CD4-positive, CD25-positive, alpha-beta regulatory T cell (primary cell): Measurements from ENCODE around the gene WASHC4. TPM values are rescaled to one million over a fixed set of nuclear protein-coding genes. Genes with fewer than 3 reads are reported as not detected.
A peak's percentile ranks its signal among the peaks of the same experiment; 100 is the strongest.

Experiments used
- ATAC-seq, 2 donors: fragments of 150-1000 bp; cut with Tn5 transposase; one replicate each; pipeline ENCODE4 v1.10.0; 2021; ENCODE audit warnings: low read depth in 2 of 2, moderate number of reproducible peaks in 2 of 2, moderate library complexity in 1 of 2
- DNase-seq, 3 donors: peaks; one replicate each; pipeline versions ENCODE4 v3.0.0 to v3.0.0-alpha.2; 2012 to 2022; ENCODE audit warnings: mixed read lengths in 1 of 3
- H3K27ac ChIP-seq: one replicate; pipeline ENCODE4 v1.7.0; 2013; ENCODE audit warnings: mild to moderate bottlenecking, low read length; ENCODE audit not compliant: insufficient read depth, poor library complexity, severe bottlenecking
- H3K27me3 ChIP-seq: one replicate; pipeline ENCODE4 v1.7.0; 2013; ENCODE audit warnings: low read length; ENCODE audit not compliant: control insufficient read depth, insufficient read depth
- H3K36me3 ChIP-seq: one replicate; pipeline ENCODE4 v1.7.0; 2013; ENCODE audit warnings: mild to moderate bottlenecking, low read length, moderate library complexity; ENCODE audit not compliant: control insufficient read depth, insufficient read depth
- H3K4me1 ChIP-seq: 2 replicates; pipeline ENCODE4 v1.7.0; 2013; ENCODE audit warnings: mild to moderate bottlenecking, low read length; ENCODE audit not compliant: insufficient read depth, control insufficient read depth, poor library complexity, severe bottlenecking
- H3K4me3 ChIP-seq: one replicate; pipeline ENCODE4 v1.7.0; 2013; ENCODE audit warnings: low read depth, mild to moderate bottlenecking, low read length, moderate library complexity
- H3K9me3 ChIP-seq, 2 experiments: 1 replicate in 1 of 2; 2 replicates in 1 of 2; pipeline ENCODE4 v1.7.0; 2013; ENCODE audit warnings: low read length in 2 of 2, mild to moderate bottlenecking in 1 of 2, moderate library complexity in 1 of 2; ENCODE audit not compliant: control insufficient read depth in 2 of 2
- H3K27ac Mint-ChIP-seq, 3 donors: one replicate each; pipeline ENCODE4 v1.8.0; 2020 to 2022; ENCODE audit warnings: mild to moderate bottlenecking in 3 of 3, mixed read lengths in 3 of 3, moderate library complexity in 2 of 3
- H3K27me3 Mint-ChIP-seq: one replicate; pipeline ENCODE4 v1.8.0; 2022; ENCODE audit warnings: mild to moderate bottlenecking, mixed read lengths
- H3K36me3 Mint-ChIP-seq: one replicate; pipeline ENCODE4 v1.8.0; 2020; ENCODE audit warnings: mixed read lengths
- H3K4me1 Mint-ChIP-seq, 4 donors: one replicate each; pipeline ENCODE4 v1.8.0; 2020 to 2022; ENCODE audit warnings: mixed read lengths in 4 of 4, mild to moderate bottlenecking in 1 of 4
- H3K4me3 Mint-ChIP-seq, 4 donors: one replicate each; pipeline ENCODE4 v1.8.0; 2020 to 2022; ENCODE audit warnings: mild to moderate bottlenecking in 4 of 4, mixed read lengths in 4 of 4, moderate library complexity in 3 of 4
- H3K9me3 Mint-ChIP-seq, 7 donors: one replicate each; pipeline ENCODE4 v1.8.0; 2020 to 2022; ENCODE audit warnings: mixed read lengths in 7 of 7, mild to moderate bottlenecking in 3 of 7, moderate library complexity in 2 of 7
- polyA plus RNA-seq, 4 donors: library from polyadenylated mRNA; unstranded; fragments of 300-500 nt; fragmentation: Illumina TruSeq; gene quantifications; one replicate each; pipeline ENCODE4 v1.2.3, GENCODE V29; 2021
- total RNA-seq: library from RNA; stranded (reverse); gene quantifications from one replicate; pipeline ENCODE4 v1.2.3, GENCODE V29; 2022

Gene WASHC4
- total and polyA plus RNA-seq, 5 donors from 2014 or later, result 24.0 to 41.2 (median 28.5) TPM

GRCh38 chr12:105072888-105073488 is 34.5 kb upstream of the WASHC4 start:
- Histone ChIP-seq H3K4me1 (no peaks in the 10 kb centered on the region), H3K4me3 (no peak overlapping the region), H3K27ac (no peak overlapping the region), H3K36me3 (no peaks in the 10 kb centered on the region), H3K27me3 (no peaks in the 10 kb centered on the region), H3K9me3 (no peaks in the 10 kb centered on the region)
- Mint-ChIP-seq H3K4me1 (no peaks in the 10 kb centered on the region), H3K36me3 (no peaks in the 10 kb centered on the region), H3K4me3 (no peak overlapping the region), H3K27ac (no peak overlapping the region), H3K27me3 (peaks cover 23% of the 10 kb centered on the region), H3K9me3 (peaks cover 0 to 2% (median 0%) of the 10 kb centered on the region in 7 donors)
- DNase-seq (no peak), ATAC-seq (no peak)

- peaks cover 11% of the 10 kb centered on the region for H3K27me3 ChIP-seq
- ATAC-seq, result no peak
- peaks cover 0 to 2% (median 0%) of the 10 kb centered on the region in 7 donors for H3K9me3 Mint-ChIP-seq
- peaks cover 22% of the 10 kb centered on the region for H3K27me3 Mint-ChIP-seq
- no peak for DNase-seq
- H3K27ac ChIP-seq, result no peak overlapping the region
- no peak overlapping the region for H3K4me3 Mint-ChIP-seq
- no peak overlapping the region for H3K4me3 ChIP-seq
- H3K27ac Mint-ChIP-seq, result no peak overlapping the region
- H3K4me1 Mint-ChIP-seq, result no peaks in the 10 kb centered on the region
- no peaks in the 10 kb centered on the region for H3K9me3 ChIP-seq
- H3K36me3 ChIP-seq, result no peaks in the 10 kb centered on the region
- no peaks in the 10 kb centered on the region for H3K4me1 ChIP-seq
- H3K36me3 Mint-ChIP-seq, result no peaks in the 10 kb centered on the region
Observed at GRCh38 chr12:105076098-105076497, 31.4 kb upstream of the WASHC4 start.

- H3K27ac ChIP-seq, result no peak overlapping the region
- Mint-ChIP-seq H3K4me1 (no peaks in the 10 kb centered on the region), H3K36me3 (no peaks in the 10 kb centered on the region), H3K27me3 (peaks cover 30% of the 10 kb centered on the region), H3K4me3 (no peak overlapping the region), H3K27ac (no peak overlapping the region), H3K9me3 (peaks cover 0 to 2% (median 0%) of the 10 kb centered on the region in 7 donors)
- no peaks in the 10 kb centered on the region for H3K36me3 ChIP-seq
- ATAC-seq (no peak), DNase-seq (no peak)
- H3K27me3 ChIP-seq, result peaks cover 15% of the 10 kb centered on the region
- H3K4me3 ChIP-seq, result no peak overlapping the region
- no peaks in the 10 kb centered on the region for H3K4me1 ChIP-seq
- no peaks in the 10 kb centered on the region for H3K9me3 ChIP-seq
Observed at GRCh38 chr12:105076913-105077312, 30.6 kb upstream of the WASHC4 start.

GRCh38 chr12:105077435-105077834 is 30.1 kb upstream of the WASHC4 start:
- DNase-seq, result no peak
- Mint-ChIP-seq H3K27me3 (peaks cover 35% of the 10 kb centered on the region), H3K27ac (no peak overlapping the region), H3K4me3 (no peak overlapping the region), H3K9me3 (peaks cover 0 to under 1% (median 0%) of the 10 kb centered on the region in 7 donors), H3K4me1 (no peaks in the 10 kb centered on the region), H3K36me3 (no peaks in the 10 kb centered on the region)
- Histone ChIP-seq H3K4me1 (no peaks in the 10 kb centered on the region), H3K9me3 (no peaks in the 10 kb centered on the region), H3K4me3 (no peak overlapping the region), H3K27me3 (peaks cover 18% of the 10 kb centered on the region), H3K36me3 (no peaks in the 10 kb centered on the region), H3K27ac (no peak overlapping the region)
- ATAC-seq, result no peak

GRCh38 chr12:105078712-105079570 is 28.6 kb upstream of the WASHC4 start:
- peaks cover 2% of the 10 kb centered on the region for H3K4me1 ChIP-seq
- Mint-ChIP-seq H3K36me3 (no peaks in the 10 kb centered on the region), H3K27ac (no peak overlapping the region), H3K27me3 (peaks cover 50% of the 10 kb centered on the region), H3K9me3 (peaks cover 0 to 2% (median 0%) of the 10 kb centered on the region in 7 donors), H3K4me1 (peaks cover 0 to 7% (median 4%) of the 10 kb centered on the region in 4 donors), H3K4me3 (no peak overlapping the region)
- H3K27me3 ChIP-seq, result peaks cover 26% of the 10 kb centered on the region
- no peak overlapping the region for H3K27ac ChIP-seq
- H3K9me3 ChIP-seq, result no peaks in the 10 kb centered on the region
- DNase-seq (no peak), ATAC-seq (no peak)
- H3K36me3 ChIP-seq, result no peaks in the 10 kb centered on the region
- no peak overlapping the region for H3K4me3 ChIP-seq

- H3K4me1 ChIP-seq, result peaks cover 6% of the 10 kb centered on the region
- Mint-ChIP-seq H3K27ac (no peak overlapping the region), H3K9me3 (peaks cover 0 to 5% (median 2%) of the 10 kb centered on the region in 7 donors), H3K4me1 (peaks cover 0 to 13% (median 8%) of the 10 kb centered on the region in 4 donors), H3K36me3 (no peaks in the 10 kb centered on the region), H3K27me3 (peaks cover 60% of the 10 kb centered on the region), H3K4me3 (no peak overlapping the region)
- peaks cover 27% of the 10 kb centered on the region for H3K27me3 ChIP-seq
- no peak overlapping the region for H3K27ac ChIP-seq
- no peak for ATAC-seq
- no peaks in the 10 kb centered on the region for H3K36me3 ChIP-seq
- no peaks in the 10 kb centered on the region for H3K9me3 ChIP-seq
- no peak overlapping the region for H3K4me3 ChIP-seq
- DNase-seq, result no peak
Observed at GRCh38 chr12:105083031-105083430, 24.5 kb upstream of the WASHC4 start.

GRCh38 chr12:105083551-105084105 is 23.9 kb upstream of the WASHC4 start:
- Mint-ChIP-seq H3K4me1 (peaks cover 0 to 13% (median 8%) of the 10 kb centered on the region in 4 donors), H3K27me3 (peaks cover 65% of the 10 kb centered on the region), H3K9me3 (peaks cover 0 to 5% (median 2%) of the 10 kb centered on the region in 7 donors), H3K36me3 (no peaks in the 10 kb centered on the region), H3K4me3 (peak overlapping the region; percentile 27 to 74 (median 58)), H3K27ac (no peak overlapping the region)
- Histone ChIP-seq H3K36me3 (no peaks in the 10 kb centered on the region), H3K9me3 (no peaks in the 10 kb centered on the region), H3K27ac (no peak overlapping the region), H3K27me3 (peaks cover 27% of the 10 kb centered on the region), H3K4me3 (no peak overlapping the region), H3K4me1 (peaks cover 6% of the 10 kb centered on the region)
- no peak for DNase-seq
- no peak for ATAC-seq
